ENCODE measurements around the gene C14orf39.
"Not testable (repeated sequence)": the region's sequence is repeated elsewhere in the genome, so short reads cannot be mapped to it uniquely, and the experiment has no call there.

C14orf39 gene

GRCh38 chr14:60488175-60488574, 2.3 kb upstream of the C14orf39 start:
- no peak for DNase-seq

DNA sequence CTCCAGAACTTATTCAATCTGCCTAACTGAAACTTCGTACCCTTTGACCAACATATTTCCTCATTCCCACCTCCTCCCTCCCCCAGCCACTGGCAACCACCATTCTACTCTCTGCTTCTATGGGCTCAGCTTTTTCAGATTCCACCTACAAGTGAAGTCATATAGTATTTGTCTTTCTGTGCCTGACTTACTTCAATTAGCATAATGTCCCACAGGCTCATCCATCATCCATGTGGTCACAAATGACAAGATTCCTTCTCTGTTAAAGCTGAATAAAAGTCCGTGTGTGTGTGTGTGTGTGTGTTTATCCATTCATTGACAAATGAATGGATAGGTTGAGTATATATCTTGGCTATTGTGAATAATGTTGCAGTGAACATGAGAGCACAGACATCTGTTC, 1.3 kb upstream of the C14orf39 start:
- no peak for DNase-seq

GRCh38 chr14:60485057-60485597, 736 bp downstream of the C14orf39 start:
- DNase-seq: no peak

DNA sequence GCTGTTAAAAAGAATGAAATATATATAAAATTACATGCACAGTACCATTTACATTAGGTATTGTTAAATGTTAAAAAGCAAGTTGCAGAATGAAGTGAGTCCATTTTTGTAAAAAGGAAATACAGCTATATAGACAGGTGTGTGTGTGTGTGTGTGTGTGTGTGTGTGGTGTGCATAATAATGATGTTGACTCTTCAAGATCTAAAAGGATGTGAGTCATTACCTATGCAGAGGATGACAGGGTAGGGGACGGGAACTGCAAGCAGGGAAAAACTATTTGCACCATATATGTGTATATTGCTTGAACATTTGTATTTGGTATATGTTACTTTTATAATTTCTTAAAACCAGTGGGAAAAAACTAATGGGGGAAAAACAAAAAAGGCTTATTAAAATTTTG, 3.1 kb downstream of the C14orf39 start:
- no peak for DNase-seq

DNA sequence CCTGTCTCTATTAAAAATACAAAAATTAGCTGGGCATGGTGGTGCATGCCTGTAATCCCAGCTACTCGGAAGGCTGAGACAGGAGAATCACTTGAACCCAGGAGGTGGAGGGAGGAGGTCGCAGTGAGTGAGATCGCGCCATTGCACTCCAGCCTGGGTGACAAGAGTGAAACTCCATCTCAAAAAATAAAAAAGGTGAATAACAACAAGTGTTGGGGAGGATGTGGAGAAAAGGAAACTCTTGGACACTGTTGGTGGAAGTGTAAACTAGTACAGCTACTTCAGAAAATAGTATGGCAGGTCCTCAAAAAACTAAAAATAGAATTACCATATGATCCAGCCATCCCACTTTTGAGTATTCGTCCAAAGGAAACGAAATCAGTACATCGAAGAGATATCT, 5.6 kb downstream of the C14orf39 start:
- not testable (repeated sequence) for DNase-seq

GRCh38 chr14:60455875-60456274, 30.0 kb downstream of the C14orf39 start:
- no peak for DNase-seq

DNA sequence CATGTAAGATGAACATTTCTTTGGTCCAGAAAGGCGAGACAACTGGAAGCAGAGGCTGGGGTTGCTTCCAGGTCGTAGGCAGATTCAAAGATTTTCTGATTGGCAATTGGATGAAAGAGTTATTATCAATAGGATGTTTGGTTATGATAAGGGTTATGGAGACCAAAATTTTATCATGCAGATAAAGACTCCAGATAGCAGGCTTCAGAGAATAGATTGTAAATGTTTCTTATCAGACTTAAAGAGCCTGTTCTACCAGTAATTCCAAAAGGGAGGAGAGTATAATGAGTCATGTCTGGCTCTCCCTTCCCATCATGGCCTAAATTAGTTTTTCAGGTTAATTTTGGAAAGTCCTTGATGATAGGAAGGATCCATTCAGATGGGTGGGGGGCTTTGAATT, 55.6 kb downstream of the C14orf39 start:
- no peak for DNase-seq

DNA sequence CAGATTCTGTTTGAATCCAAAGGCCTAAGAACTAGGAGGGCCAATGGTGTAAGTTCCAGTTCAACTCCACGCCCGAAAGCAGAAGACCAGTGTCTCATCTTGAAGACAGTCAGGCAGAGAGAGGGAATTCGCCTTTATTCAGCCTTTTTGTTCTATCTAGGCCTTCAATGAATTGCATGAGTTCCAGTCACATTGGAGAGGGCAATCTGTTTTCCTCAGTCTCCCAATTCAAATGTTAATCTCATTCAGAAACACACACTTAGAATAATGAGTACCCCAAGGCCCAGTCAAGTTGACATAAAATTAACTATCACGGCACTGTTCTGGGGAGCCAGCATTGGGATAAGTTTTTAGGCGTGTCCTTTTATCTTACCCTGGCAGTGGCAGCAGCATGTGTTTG, 65.8 kb downstream of the C14orf39 start:
- DNase-seq: no peak

DNA sequence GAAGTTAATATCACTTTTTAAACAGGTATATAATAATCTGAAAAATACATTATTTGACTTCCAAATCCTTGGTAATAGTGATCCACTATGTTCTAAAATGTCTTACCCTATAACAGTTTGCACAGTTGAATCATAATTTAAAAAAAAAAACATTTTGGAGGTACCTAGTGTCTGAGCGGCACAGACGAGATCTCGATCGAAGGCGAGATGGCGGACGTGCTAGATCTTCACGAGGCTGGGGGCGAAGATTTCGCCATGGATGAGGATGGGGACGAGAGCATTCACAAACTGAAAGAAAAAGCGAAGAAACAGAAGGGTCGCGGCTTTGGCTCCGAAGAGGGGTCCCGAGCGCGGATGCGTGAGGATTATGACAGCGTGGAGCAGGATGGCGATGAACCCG, 88.3 kb downstream of the C14orf39 start:
- not testable (repeated sequence) for DNase-seq

- DNase-seq: no peak
Measured at GRCh38 chr14:60396718-60397343, 89.0 kb downstream of the C14orf39 start.

Measured in activated CD4-positive, alpha-beta T cell treated with anti-CD3 and anti-CD28 coated beads, Interleukin-2, amount 50 U/mL, for 4 hours (primary cell).